ENCODE results near the gene ZSCAN20. TPM values are rescaled to one million over a fixed set of nuclear protein-coding genes. Genes with fewer than 3 reads are reported as not detected.

Gene ZSCAN20
- total RNA-seq, 2 experiments from 2014 or later = 1.8 to 2.1 TPM

GRCh38 chr1:33516891-33517567 is 44.6 kb downstream of the ZSCAN20 start:
- ATAC-seq = no peak
- H3K27me3 Mint-ChIP-seq (ENCODE audit: low read depth) = peaks cover 3% of the 10 kb centered on the region
- H3K9me3 Mint-ChIP-seq (ENCODE audit: insufficient read depth) = no peaks in the 10 kb centered on the region
- ChIA-PET CTCF (no interaction called here), POLR2A (no interaction called here)
- no peaks in the 10 kb centered on the region for H3K36me3 Mint-ChIP-seq (ENCODE audit: low read depth)
- H3K27ac Mint-ChIP-seq = no peak overlapping the region
- no peak for DNase-seq
- no peaks in the 10 kb centered on the region for H3K4me1 Mint-ChIP-seq (ENCODE audit: low read depth)
- H3K4me3 Mint-ChIP-seq = no peak overlapping the region

DNA sequence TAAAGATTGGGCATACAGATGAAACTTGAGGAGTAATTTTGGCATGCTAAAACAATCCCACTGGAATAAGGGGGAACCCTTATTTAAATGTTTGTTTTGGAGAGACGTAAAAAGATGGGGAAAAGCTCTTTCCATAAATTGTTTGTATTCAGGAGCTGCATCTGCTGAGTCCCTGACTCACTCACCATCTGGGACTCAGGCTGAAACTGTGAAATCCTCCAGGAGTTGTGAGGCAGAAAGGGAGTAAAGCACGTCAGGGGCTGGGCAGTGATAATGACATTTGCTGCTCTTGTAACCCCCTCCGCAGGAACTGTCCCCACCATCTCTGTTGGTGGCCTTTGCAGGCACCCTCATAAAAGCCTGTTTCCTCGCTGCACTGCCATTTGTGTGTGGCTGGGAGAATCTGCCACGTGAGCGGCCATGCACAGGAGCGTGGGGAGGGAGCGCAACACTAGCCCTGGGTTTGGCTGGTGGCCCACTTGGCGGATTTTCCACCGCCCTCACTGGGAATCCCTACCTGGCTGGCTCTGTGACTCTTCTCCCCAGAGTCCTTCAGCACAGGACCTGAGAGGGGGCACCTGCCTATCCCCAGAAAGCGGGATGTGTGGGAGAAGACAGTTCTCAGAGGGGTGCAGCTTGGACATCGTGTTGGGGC is 45.3 kb downstream of the ZSCAN20 start:
- H3K27me3 Mint-ChIP-seq (ENCODE audit: low read depth) = peaks cover 4% of the 10 kb centered on the region
- H3K4me1 Mint-ChIP-seq (ENCODE audit: low read depth) = no peaks in the 10 kb centered on the region
- no peaks in the 10 kb centered on the region for H3K36me3 Mint-ChIP-seq (ENCODE audit: low read depth)
- no peak overlapping the region for H3K27ac Mint-ChIP-seq
- no peak for ATAC-seq
- no peak for DNase-seq
- POLR2A ChIA-PET = no interaction called here
- no peaks in the 10 kb centered on the region for H3K9me3 Mint-ChIP-seq (ENCODE audit: insufficient read depth)
- no peak overlapping the region for H3K4me3 Mint-ChIP-seq
- CTCF ChIA-PET = no interaction called here

- no peaks in the 10 kb centered on the region for H3K4me1 Mint-ChIP-seq (ENCODE audit: low read depth)
- no peak for ATAC-seq
- DNase-seq = no peak
- ChIA-PET POLR2A (no interaction called here), CTCF (no interaction called here)
- peaks cover 8% of the 10 kb centered on the region for H3K27me3 Mint-ChIP-seq (ENCODE audit: low read depth)
- H3K4me3 Mint-ChIP-seq = no peak overlapping the region
- no peak overlapping the region for H3K27ac Mint-ChIP-seq
- H3K36me3 Mint-ChIP-seq (ENCODE audit: low read depth) = no peaks in the 10 kb centered on the region
- no peaks in the 10 kb centered on the region for H3K9me3 Mint-ChIP-seq (ENCODE audit: insufficient read depth)
These were observed 46.9 kb downstream of the ZSCAN20 start for GRCh38 chr1:33519240-33519884.

- Mint-ChIP-seq H3K27me3 (ENCODE audit: low read depth) (peaks cover 18% of the 10 kb centered on the region), H3K36me3 (ENCODE audit: low read depth) (no peaks in the 10 kb centered on the region), H3K4me1 (ENCODE audit: low read depth) (no peaks in the 10 kb centered on the region), H3K27ac (no peak overlapping the region), H3K4me3 (no peak overlapping the region), H3K9me3 (ENCODE audit: insufficient read depth) (no peaks in the 10 kb centered on the region)
- ChIA-PET POLR2A (no interaction called here), CTCF (no interaction called here)
- DNase-seq (no peak), ATAC-seq (no peak)
These were observed 52.1 kb downstream of the ZSCAN20 start for GRCh38 chr1:33524586-33524985.

- H3K27me3 Mint-ChIP-seq (ENCODE audit: low read depth) = peaks cover 22% of the 10 kb centered on the region
- no peak overlapping the region for H3K4me3 Mint-ChIP-seq
- H3K9me3 Mint-ChIP-seq (ENCODE audit: insufficient read depth) = no peaks in the 10 kb centered on the region
- ChIA-PET CTCF (no interaction called here), POLR2A (no interaction called here)
- no peaks in the 10 kb centered on the region for H3K36me3 Mint-ChIP-seq (ENCODE audit: low read depth)
- DNase-seq = no peak
- no peaks in the 10 kb centered on the region for H3K4me1 Mint-ChIP-seq (ENCODE audit: low read depth)
- no peak overlapping the region for H3K27ac Mint-ChIP-seq
- no peak for ATAC-seq
These were observed 55.5 kb downstream of the ZSCAN20 start for GRCh38 chr1:33527934-33528333.

GRCh38 chr1:33529957-33530356 is 57.5 kb downstream of the ZSCAN20 start:
- POLR2A ChIA-PET = no interaction called here
- Mint-ChIP-seq H3K4me1 (ENCODE audit: low read depth) (no peaks in the 10 kb centered on the region), H3K27me3 (ENCODE audit: low read depth) (peaks cover 14% of the 10 kb centered on the region), H3K4me3 (no peak overlapping the region), H3K9me3 (ENCODE audit: insufficient read depth) (no peaks in the 10 kb centered on the region), H3K27ac (no peak overlapping the region), H3K36me3 (ENCODE audit: low read depth) (no peaks in the 10 kb centered on the region)
- no peak for DNase-seq
- ATAC-seq = no peak
- CTCF ChIA-PET = no interaction called here

DNA sequence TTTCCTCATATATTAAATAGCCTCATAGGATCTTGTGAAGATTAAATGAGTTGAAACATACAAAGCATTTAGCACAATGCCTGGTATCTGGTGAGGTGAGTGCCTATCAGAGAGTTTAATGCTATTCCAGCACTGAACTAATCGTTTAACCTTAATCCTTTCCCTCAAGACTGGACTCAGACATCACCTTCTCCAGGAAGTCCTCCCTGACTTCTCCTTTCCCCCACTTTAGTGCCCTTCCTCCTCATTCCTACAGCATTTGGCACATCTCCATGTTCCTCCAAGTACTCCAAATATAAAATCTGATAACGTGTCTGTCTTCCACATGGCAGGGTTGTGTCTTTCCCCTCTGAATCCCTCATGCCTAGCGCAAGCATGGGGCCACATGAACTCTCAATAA is 59.8 kb downstream of the ZSCAN20 start:
- H3K4me1 Mint-ChIP-seq (ENCODE audit: low read depth) = no peaks in the 10 kb centered on the region
- CTCF ChIA-PET = no interaction called here

GRCh38 chr1:33532936-33533335 is 60.5 kb downstream of the ZSCAN20 start:
- no peaks in the 10 kb centered on the region for H3K4me1 Mint-ChIP-seq (ENCODE audit: low read depth)
- H3K27me3 Mint-ChIP-seq (ENCODE audit: low read depth) = peaks cover 11% of the 10 kb centered on the region
- ChIA-PET POLR2A (no interaction called here), CTCF (no interaction called here)
- no peak overlapping the region for H3K27ac Mint-ChIP-seq
- DNase-seq = no peak
- H3K4me3 Mint-ChIP-seq = no peak overlapping the region
- H3K9me3 Mint-ChIP-seq (ENCODE audit: insufficient read depth) = no peaks in the 10 kb centered on the region
- ATAC-seq = no peak
- H3K36me3 Mint-ChIP-seq (ENCODE audit: low read depth) = no peaks in the 10 kb centered on the region

More for the DNA sequence above, 59.8 kb downstream of the ZSCAN20 start:
- POLR2A ChIA-PET = no interaction called here
- ATAC-seq (no peak), DNase-seq (no peak)
- no peaks in the 10 kb centered on the region for H3K9me3 Mint-ChIP-seq (ENCODE audit: insufficient read depth)
- no peak overlapping the region for H3K4me3 Mint-ChIP-seq
- no peaks in the 10 kb centered on the region for H3K36me3 Mint-ChIP-seq (ENCODE audit: low read depth)
- H3K27ac Mint-ChIP-seq = no peak overlapping the region
- peaks cover 11% of the 10 kb centered on the region for H3K27me3 Mint-ChIP-seq (ENCODE audit: low read depth)

DNA sequence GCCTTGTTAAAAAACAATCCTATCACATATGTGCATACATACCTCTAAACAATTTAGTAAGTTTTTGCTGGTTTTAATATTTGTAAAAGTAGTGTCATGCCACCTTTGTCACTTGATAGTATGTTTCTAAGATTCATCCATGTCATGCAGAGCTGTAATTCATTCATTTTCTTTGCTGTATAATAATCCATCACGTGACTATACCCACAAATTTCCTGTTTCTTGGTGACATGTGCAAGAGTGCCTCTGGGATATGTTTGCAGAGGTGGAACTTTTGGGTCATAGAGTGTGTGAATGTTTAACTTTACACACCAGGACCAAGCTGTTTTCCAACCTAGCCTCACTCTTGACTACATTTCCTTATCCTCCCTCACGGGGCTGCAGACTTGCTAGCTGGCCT is 62.9 kb downstream of the ZSCAN20 start:
- DNase-seq (no peak), ATAC-seq (no peak)
- Mint-ChIP-seq H3K9me3 (ENCODE audit: insufficient read depth) (no peaks in the 10 kb centered on the region), H3K36me3 (ENCODE audit: low read depth) (no peaks in the 10 kb centered on the region), H3K27me3 (ENCODE audit: low read depth) (peaks cover 6% of the 10 kb centered on the region), H3K4me1 (ENCODE audit: low read depth) (no peaks in the 10 kb centered on the region), H3K4me3 (no peak overlapping the region), H3K27ac (no peak overlapping the region)
- ChIA-PET POLR2A (interaction anchor here (0.7 kb wide), 1 partner anchor 230 kb away, joined by 3 read pairs; no protein-coding TSS in a partner anchor), CTCF (no interaction called here)

- no peak overlapping the region for H3K4me3 Mint-ChIP-seq
- DNase-seq = no peak
- H3K27ac Mint-ChIP-seq = no peak overlapping the region
- POLR2A ChIA-PET = no interaction called here
- no peaks in the 10 kb centered on the region for H3K36me3 Mint-ChIP-seq (ENCODE audit: low read depth)
- CTCF ChIA-PET = no interaction called here
- H3K4me1 Mint-ChIP-seq (ENCODE audit: low read depth) = no peaks in the 10 kb centered on the region
- no peaks in the 10 kb centered on the region for H3K27me3 Mint-ChIP-seq (ENCODE audit: low read depth)
- ATAC-seq = no peak
- no peaks in the 10 kb centered on the region for H3K9me3 Mint-ChIP-seq (ENCODE audit: insufficient read depth)
These were observed 65.4 kb downstream of the ZSCAN20 start for GRCh38 chr1:33537885-33538284.

DNA sequence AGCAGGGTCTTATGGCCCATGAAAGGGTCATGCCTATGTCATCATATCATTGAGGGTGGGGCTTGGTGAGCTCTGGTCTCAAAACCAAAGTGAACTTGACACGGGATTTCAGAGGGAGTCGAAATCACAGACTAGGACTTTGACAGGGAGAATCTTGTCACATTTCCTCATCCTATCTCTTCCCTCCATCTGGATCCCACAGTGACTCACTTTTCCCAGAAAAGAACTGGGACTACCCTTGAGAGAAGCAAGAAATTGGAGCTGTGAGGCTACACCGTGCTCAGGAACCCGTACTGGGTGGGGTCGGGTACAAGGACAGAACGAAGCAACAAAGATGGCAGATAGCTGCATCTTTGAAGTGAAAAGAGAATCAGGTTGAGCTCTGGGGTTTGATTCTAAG is 69.5 kb downstream of the ZSCAN20 start:
- POLR2A ChIA-PET = interaction anchor here (1.2 kb wide), 1 partner anchor 1570 kb away, joined by 4 read pairs; no protein-coding TSS in a partner anchor
- no peaks in the 10 kb centered on the region for H3K4me1 Mint-ChIP-seq (ENCODE audit: low read depth)
- CTCF ChIA-PET = no interaction called here
- no peak overlapping the region for H3K27ac Mint-ChIP-seq
- H3K4me3 Mint-ChIP-seq = no peak overlapping the region
- H3K9me3 Mint-ChIP-seq (ENCODE audit: insufficient read depth) = no peaks in the 10 kb centered on the region
- no peaks in the 10 kb centered on the region for H3K27me3 Mint-ChIP-seq (ENCODE audit: low read depth)
- no peaks in the 10 kb centered on the region for H3K36me3 Mint-ChIP-seq (ENCODE audit: low read depth)
- ATAC-seq = no peak
- no peak for DNase-seq
